Prostate gland (tissue), 2 donors: ENCODE results near the gene GLTPD2.

Experiments
- CTCF ChIP-seq, 4 experiments: fragments of 200-600 bp in 2 of 4; fragments of 450-650 bp in 2 of 4; sonication (generic) in 2 of 4; IDR thresholded peaks; 1 replicate in 3 of 4; 2 replicates in 1 of 4; pipeline ENCODE4 v1.5.1; 2016 to 2019; ENCODE audit warnings: antibody characterized with exemption in 4 of 4, mild to moderate bottlenecking in 2 of 4, moderate library complexity in 2 of 4
- POLR2A ChIP-seq: fragments of 450-650 bp; IDR thresholded peaks from one replicate; pipeline ENCODE4 v1.6.1; 2016; ENCODE audit warnings: antibody characterized with exemption, mild to moderate bottlenecking
- POLR2AphosphoS5 ChIP-seq: sonication (generic); formaldehyde crosslinking; IDR thresholded peaks from one replicate; pipeline ENCODE4 v1.6.1; 2017; ENCODE audit warnings: antibody characterized with exemption

DNA sequence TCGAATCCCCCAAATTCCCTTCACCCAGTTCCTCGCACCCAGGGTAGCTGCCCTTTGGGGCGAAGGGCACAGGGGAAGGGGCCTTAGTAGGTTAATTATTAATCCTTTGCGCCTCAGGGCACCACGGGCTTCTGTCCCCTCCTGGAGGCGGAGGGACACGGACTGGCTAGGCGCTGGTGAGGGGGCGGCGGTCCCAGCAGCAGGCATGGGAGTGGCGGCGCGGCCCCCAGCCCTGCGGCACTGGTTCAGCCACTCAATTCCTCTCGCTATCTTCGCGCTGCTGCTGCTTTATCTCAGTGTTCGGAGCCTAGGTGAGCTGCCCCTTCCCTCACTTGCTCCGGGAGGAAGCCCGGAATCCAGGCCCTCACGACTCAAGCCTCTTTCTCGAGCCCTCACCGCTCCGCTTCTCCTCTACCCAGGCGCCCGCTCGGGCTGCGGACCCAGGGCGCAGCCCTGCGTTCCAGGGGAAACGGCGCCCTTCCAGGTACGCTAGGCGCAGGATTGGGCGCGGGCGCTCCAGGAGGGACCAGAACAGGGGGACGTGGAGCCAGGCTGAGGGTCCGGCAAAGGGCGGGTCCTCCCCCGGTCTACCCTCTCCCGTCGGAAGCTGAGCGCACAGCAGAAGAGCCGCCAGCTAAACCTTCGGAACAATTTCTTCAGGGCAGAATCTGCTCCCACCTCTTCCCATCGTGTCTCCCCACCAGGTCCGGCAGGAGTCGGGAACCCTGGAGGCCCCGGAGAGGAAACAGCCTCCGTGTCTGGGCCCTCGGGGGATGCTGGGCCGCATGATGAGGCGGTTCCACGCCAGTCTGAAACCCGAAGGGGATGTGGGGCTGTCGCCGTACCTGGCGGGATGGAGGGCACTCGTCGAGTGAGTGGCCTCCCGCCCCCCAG is at the start of gene GLTPD2:
- TF ChIP-seq CTCF (IDR thresholded peaks at IDR 0.05) (no peak), POLR2AphosphoS5 (no peak), POLR2A (no peak)
